Measurements from ENCODE around the gene SDK1. TPM values are rescaled to one million over a fixed set of nuclear protein-coding genes. Genes with fewer than 3 reads are reported as not detected.

SDK1 gene
- total RNA-seq, 2 experiments from 2014 or later: 0.25 to 0.78 TPM

DNA sequence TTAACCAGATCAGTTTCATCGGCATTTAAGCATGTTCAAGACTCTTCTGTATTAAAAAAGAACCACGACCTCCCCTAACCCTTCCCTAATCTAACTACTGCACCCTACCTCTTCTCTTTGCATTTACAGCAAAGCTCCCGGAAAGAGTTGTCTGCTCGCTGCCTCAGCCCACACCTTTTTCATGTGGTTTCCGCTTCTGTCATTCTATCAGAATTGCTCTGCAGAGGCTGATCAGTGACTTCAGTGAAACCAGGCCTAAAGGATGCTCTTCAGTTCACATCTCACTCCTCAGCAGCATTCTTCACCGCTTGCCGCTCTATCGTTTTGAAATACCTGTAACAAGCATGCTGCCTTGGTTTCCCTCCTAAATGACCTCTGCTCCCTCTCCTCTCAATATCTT lies 160.9 kb downstream of the SDK1 start:
- peaks cover 1% of the 10 kb centered on the region for H3K27me3 Mint-ChIP-seq
- ChIA-PET CTCF (interaction anchor here (0.6 to 1.1 kb wide), 3 partner anchors 9 to 211 kb away, joined by 3 to 4 read pairs (median 3); no protein-coding TSS in a partner anchor), POLR2A (no interaction called here)
- TF ChIP-seq, protein P1, sequence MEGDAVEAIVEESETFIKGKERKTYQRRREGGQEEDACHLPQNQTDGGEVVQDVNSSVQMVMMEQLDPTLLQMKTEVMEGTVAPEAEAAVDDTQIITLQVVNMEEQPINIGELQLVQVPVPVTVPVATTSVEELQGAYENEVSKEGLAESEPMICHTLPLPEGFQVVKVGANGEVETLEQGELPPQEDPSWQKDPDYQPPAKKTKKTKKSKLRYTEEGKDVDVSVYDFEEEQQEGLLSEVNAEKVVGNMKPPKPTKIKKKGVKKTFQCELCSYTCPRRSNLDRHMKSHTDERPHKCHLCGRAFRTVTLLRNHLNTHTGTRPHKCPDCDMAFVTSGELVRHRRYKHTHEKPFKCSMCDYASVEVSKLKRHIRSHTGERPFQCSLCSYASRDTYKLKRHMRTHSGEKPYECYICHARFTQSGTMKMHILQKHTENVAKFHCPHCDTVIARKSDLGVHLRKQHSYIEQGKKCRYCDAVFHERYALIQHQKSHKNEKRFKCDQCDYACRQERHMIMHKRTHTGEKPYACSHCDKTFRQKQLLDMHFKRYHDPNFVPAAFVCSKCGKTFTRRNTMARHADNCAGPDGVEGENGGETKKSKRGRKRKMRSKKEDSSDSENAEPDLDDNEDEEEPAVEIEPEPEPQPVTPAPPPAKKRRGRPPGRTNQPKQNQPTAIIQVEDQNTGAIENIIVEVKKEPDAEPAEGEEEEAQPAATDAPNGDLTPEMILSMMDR (IDR thresholded peaks at IDR 0.05): no peak
- H3K4me3 Mint-ChIP-seq: peak overlapping the region; percentile 59
- H3K9me3 Mint-ChIP-seq: peaks cover 2% of the 10 kb centered on the region
- peak overlapping the region; percentile 87 for H3K27ac Mint-ChIP-seq
- peaks cover 42% of the 10 kb centered on the region for H3K4me1 Mint-ChIP-seq (ENCODE audit: low read depth)
- peak; percentile 90 for ATAC-seq
- no peaks in the 10 kb centered on the region for H3K36me3 Mint-ChIP-seq (ENCODE audit: low read depth)
- peak; percentile 87 for DNase-seq
- intact Hi-C loops (cut with micrococcal nuclease): no loop called here

DNA sequence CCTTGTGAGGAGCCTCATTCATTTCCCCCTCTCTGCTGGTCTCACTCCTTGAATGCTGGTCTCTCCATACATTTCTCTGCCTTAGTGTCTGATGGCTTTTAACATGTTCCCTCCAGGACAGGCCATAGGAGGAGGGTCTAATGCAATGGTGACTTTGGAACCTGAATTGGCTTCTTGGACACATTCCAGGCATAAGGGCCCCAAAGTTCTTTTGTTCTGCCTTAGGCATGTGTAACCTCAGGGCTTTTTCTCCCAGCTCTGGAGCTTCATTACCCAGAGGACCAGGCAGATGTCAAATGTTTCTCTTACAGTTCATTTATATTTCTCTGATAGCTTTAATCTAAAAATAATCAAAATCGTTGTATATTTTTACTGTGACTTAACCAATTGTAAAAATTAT lies 162.6 kb downstream of the SDK1 start:
- ATAC-seq (no peak), DNase-seq (no peak)
- ChIA-PET CTCF (no interaction called here), POLR2A (no interaction called here)
- H3K4me3 Mint-ChIP-seq: no peak overlapping the region
- H3K4me1 Mint-ChIP-seq (ENCODE audit: low read depth): peaks cover 45% of the 10 kb centered on the region
- peak overlapping the region; percentile 39 for H3K27ac Mint-ChIP-seq
- no peaks in the 10 kb centered on the region for H3K9me3 Mint-ChIP-seq
- no peaks in the 10 kb centered on the region for H3K36me3 Mint-ChIP-seq (ENCODE audit: low read depth)
- intact Hi-C loops (cut with micrococcal nuclease): no loop called here
- TF ChIP-seq, protein P1 (IDR thresholded peaks at IDR 0.05): no peak
- H3K27me3 Mint-ChIP-seq: peaks cover 1% of the 10 kb centered on the region

DNA sequence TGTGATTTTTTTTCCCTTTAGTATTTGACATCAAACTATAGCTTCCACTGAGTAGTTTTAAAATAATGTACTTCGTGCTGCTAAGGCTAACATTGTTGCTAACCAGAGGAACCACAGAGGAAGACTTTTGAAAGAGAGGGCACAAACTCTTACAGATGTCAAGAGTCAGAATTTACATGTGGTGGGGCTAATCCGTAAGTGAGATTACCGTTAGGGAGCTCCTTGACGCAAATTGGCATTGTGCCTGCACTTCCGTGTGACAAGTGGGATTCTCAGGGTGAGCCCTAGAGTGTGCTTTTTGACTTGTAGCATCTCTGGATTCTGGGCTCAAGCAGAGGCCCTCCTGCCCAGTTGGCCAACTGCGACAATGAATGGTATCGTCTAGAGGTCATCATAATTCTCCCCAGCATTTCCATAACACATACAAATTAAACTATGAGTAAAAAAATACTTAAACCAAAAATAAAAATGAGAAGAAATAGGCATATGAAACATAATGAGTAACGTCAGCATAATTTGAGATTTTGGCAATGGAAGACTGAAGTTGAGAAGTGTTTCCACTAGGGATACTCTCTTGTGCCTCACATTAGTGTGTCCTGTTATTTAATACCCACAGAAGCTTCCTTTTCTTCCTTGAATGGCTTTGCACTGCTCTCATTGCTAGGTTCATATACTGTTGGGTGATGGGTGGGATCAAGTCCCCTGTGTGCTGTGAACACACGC lies 164.0 kb downstream of the SDK1 start:
- DNase-seq (peak; percentile 78), ATAC-seq (peak; percentile 59)
- no peaks in the 10 kb centered on the region for H3K9me3 Mint-ChIP-seq
- H3K36me3 Mint-ChIP-seq (ENCODE audit: low read depth): no peaks in the 10 kb centered on the region
- CTCF ChIA-PET: interaction anchor here (1.0 to 1.1 kb wide), 2 partner anchors 9 to 18 kb away, joined by 3 read pairs; no protein-coding TSS in a partner anchor
- no peak overlapping the region for H3K4me3 Mint-ChIP-seq
- no peaks in the 10 kb centered on the region for H3K27me3 Mint-ChIP-seq
- intact Hi-C loops (cut with micrococcal nuclease): no loop called here
- POLR2A ChIA-PET: interaction anchor here (0.6 to 1.1 kb wide), 2 partner anchors 10 to 164 kb away, joined by 3 to 5 read pairs; partner anchors contain the start of gene SDK1
- peaks cover 44% of the 10 kb centered on the region for H3K4me1 Mint-ChIP-seq (ENCODE audit: low read depth)
- TF ChIP-seq, protein P1 (IDR thresholded peaks at IDR 0.05): no peak
- H3K27ac Mint-ChIP-seq: peak overlapping the region; percentile 65

DNA sequence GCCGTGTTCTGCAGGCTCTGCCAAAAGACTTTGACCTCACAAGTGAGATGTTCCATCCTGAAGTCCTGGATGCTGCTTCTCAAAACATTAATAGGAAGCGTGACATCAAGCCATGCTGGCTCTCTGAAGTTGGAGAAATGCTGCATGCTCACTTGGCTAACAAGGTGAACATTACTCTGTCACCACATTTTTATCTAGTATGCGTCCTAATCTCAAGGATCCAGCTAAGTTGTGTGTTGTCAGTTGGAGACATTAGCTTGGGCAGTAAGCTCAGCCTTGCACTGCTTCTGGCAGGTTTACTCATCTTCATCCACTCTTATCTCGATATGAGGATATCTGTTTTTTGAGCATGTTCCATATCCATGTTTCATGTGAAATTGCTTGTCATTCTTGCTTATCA lies 165.2 kb downstream of the SDK1 start:
- ChIA-PET POLR2A (no interaction called here), CTCF (no interaction called here)
- TF ChIP-seq, protein P1 (IDR thresholded peaks at IDR 0.05): no peak
- Mint-ChIP-seq H3K4me1 (ENCODE audit: low read depth) (peaks cover 37% of the 10 kb centered on the region), H3K9me3 (no peaks in the 10 kb centered on the region), H3K4me3 (no peak overlapping the region), H3K27ac (peak overlapping the region; percentile 4), H3K36me3 (ENCODE audit: low read depth) (no peaks in the 10 kb centered on the region), H3K27me3 (no peaks in the 10 kb centered on the region)
- DNase-seq (no peak), ATAC-seq (no peak)
- intact Hi-C loops (cut with micrococcal nuclease): no loop called here

DNA sequence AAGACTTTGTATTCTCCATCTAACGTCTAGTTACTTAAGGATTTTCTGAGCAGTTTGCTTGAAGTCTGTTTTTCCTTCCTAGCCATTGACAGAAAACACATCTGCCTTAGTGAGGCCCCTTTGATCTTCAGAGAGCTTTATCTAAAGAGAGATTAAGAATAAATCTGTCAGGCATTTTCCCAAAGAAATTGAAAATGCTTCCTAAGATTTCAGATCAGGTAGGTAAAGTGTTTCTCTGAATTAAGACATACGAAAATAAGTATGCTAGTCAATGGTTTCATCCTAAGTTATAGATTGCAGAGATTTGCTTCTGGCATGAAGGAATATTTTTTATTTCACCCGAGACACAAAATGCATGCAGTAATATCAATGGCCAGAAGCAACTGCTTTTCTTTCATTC lies 168.6 kb downstream of the SDK1 start:
- Mint-ChIP-seq H3K27me3 (no peaks in the 10 kb centered on the region), H3K4me1 (ENCODE audit: low read depth) (peaks cover 13% of the 10 kb centered on the region), H3K4me3 (no peak overlapping the region), H3K9me3 (no peaks in the 10 kb centered on the region), H3K36me3 (ENCODE audit: low read depth) (no peaks in the 10 kb centered on the region), H3K27ac (no peak overlapping the region)
- TF ChIP-seq, protein P1 (IDR thresholded peaks at IDR 0.05): no peak
- CTCF ChIA-PET: interaction anchor here (0.6 kb wide), 1 partner anchor 9 kb away, joined by 3 read pairs; no protein-coding TSS in a partner anchor
- DNase-seq (no peak), ATAC-seq (no peak)
- POLR2A ChIA-PET: no interaction called here
- intact Hi-C loops (cut with micrococcal nuclease): no loop called here

All from activated CD8-positive, alpha-beta T cell treated with anti-CD3 and anti-CD28 coated beads for 36 hours (primary cell).